ENCODE measurements around the gene CORO2A. TPM values are rescaled to one million over a fixed set of nuclear protein-coding genes. Genes with fewer than 3 reads are reported as not detected.

The CORO2A gene
- total and polyA plus RNA-seq, 2 donors (not counting 3 experiments of a cell fraction or from before 2014, with no cell fraction given): 0.35 to 0.53 TPM

DNA sequence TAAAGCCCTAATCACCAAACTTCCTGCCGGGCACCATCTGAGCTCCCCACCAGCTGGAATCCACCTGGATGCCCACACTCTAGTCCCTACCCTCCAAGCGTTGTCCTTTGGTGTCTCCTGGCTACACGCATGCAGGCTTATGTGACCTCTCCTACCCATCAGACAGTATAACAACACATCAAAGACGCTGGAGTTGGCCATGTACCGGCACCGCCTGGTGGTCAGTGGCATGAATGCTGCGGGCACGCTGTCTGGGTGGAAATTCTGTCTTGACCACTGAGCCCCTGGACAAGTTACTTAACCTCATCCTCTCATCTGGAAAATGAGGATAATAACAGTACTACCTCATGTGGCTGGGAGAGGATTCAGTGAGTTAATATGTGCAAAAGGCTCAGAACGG is 23.4 kb upstream of the CORO2A start:
- Histone ChIP-seq H3K9ac (replicated peaks; ENCODE audit: extremely low read depth, insufficient read depth, low read length) (no peak overlapping the region), H4K20me1 (replicated peaks; ENCODE audit: control insufficient read depth, extremely low read depth, insufficient read depth, low read length) (no peaks in the 10 kb centered on the region), H3K27me3 (ENCODE audit: control insufficient read depth in 2 of 2, insufficient read depth in 2 of 2, low read length in 2 of 2) (no peaks in the 10 kb centered on the region), H3K4me1 (ENCODE audit: control insufficient read depth, extremely low read depth, insufficient read depth, low read length) (no peaks in the 10 kb centered on the region), H3K9me3 (replicated peaks; ENCODE audit: control insufficient read depth, insufficient read depth, low read length) (no peaks in the 10 kb centered on the region), H3K4me2 (ENCODE audit: insufficient read depth, low read length) (no peak overlapping the region), H3K4me3 (replicated peaks in 1 of 3; ENCODE audit: insufficient read depth in 1 of 3, low read depth in 1 of 3, low read length in 3 of 3) (no peak overlapping the region), H3K9me1 (replicated peaks; ENCODE audit: control insufficient read depth, extremely low read depth, insufficient read depth, low read length) (no peaks in the 10 kb centered on the region), H3K36me3 (ENCODE audit: control insufficient read depth in 2 of 2, extremely low read depth in 1 of 2, insufficient read depth in 2 of 2, low read length in 2 of 2) (no peaks in the 10 kb centered on the region), H2AFZ (ENCODE audit: low read depth, low read length) (no peak overlapping the region), H3K79me2 (ENCODE audit: control insufficient read depth, insufficient read depth, low read length) (no peaks in the 10 kb centered on the region), H3K27ac (ENCODE audit: insufficient read depth, low read depth, low read length) (no peak overlapping the region)
- no TSS peak for BruUV-seq (replicated peaks)
- no peak for TF ChIP-seq EZH2 (IDR thresholded peaks at IDR 0.05; ENCODE audit: borderline replicate concordance, low read depth, low read length, severe bottlenecking)
- TF ChIP-seq, protein P1, sequence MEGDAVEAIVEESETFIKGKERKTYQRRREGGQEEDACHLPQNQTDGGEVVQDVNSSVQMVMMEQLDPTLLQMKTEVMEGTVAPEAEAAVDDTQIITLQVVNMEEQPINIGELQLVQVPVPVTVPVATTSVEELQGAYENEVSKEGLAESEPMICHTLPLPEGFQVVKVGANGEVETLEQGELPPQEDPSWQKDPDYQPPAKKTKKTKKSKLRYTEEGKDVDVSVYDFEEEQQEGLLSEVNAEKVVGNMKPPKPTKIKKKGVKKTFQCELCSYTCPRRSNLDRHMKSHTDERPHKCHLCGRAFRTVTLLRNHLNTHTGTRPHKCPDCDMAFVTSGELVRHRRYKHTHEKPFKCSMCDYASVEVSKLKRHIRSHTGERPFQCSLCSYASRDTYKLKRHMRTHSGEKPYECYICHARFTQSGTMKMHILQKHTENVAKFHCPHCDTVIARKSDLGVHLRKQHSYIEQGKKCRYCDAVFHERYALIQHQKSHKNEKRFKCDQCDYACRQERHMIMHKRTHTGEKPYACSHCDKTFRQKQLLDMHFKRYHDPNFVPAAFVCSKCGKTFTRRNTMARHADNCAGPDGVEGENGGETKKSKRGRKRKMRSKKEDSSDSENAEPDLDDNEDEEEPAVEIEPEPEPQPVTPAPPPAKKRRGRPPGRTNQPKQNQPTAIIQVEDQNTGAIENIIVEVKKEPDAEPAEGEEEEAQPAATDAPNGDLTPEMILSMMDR (IDR thresholded peaks at IDR 0.05; ENCODE audit: extremely low read depth in 1 of 2, insufficient read depth in 1 of 2, low read depth in 1 of 2, low read length in 2 of 2): peak; percentile 44 to 50
- intact Hi-C loops (cut with micrococcal nuclease) (no loop called here), dilution Hi-C loops (cut with MboI; ENCODE audit: extremely low pct_ligation_motif_present, low sequenced_read_pairs) (no loop called here)
- ChIA-PET CTCF (interaction anchor here (2.4 kb wide), 1 partner anchor 11 kb away, joined by 6 read pairs; no protein-coding TSS in a partner anchor), POLR2A (no interaction called here)
- FAIRE-seq (no peak), DNase-seq (ENCODE audit: low read depth, low spot score) (peak; percentile 12)

DNA sequence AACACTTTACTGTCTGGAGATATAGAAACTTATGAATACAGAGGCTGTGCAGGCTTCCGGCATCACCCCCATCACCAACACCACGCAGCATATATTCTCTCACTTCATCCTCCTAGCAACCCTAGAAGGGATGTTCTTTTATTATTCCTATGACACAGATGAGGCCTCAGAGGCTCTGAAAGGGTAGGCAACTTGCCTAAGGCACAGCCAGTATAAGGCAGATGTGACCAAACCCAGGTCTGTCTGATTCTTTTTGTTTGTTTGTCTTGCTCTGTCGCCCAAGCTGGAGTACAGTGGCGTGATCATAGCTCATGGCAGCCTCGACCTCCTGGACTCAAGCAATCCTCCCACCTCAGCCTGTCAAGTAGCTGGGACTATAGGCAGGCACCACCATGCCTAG is 22.8 kb upstream of the CORO2A start:
- Histone ChIP-seq H3K79me2 (ENCODE audit: control insufficient read depth, insufficient read depth, low read length) (no peaks in the 10 kb centered on the region), H3K36me3 (ENCODE audit: control insufficient read depth in 2 of 2, extremely low read depth in 1 of 2, insufficient read depth in 2 of 2, low read length in 2 of 2) (no peaks in the 10 kb centered on the region), H3K9me1 (replicated peaks; ENCODE audit: control insufficient read depth, extremely low read depth, insufficient read depth, low read length) (no peaks in the 10 kb centered on the region), H3K9me3 (replicated peaks; ENCODE audit: control insufficient read depth, insufficient read depth, low read length) (no peaks in the 10 kb centered on the region), H3K27me3 (ENCODE audit: control insufficient read depth in 2 of 2, insufficient read depth in 2 of 2, low read length in 2 of 2) (no peaks in the 10 kb centered on the region), H4K20me1 (replicated peaks; ENCODE audit: control insufficient read depth, extremely low read depth, insufficient read depth, low read length) (no peaks in the 10 kb centered on the region), H3K4me3 (replicated peaks in 1 of 3; ENCODE audit: insufficient read depth in 1 of 3, low read depth in 1 of 3, low read length in 3 of 3) (no peak overlapping the region), H3K27ac (ENCODE audit: insufficient read depth, low read depth, low read length) (no peak overlapping the region), H3K4me1 (ENCODE audit: control insufficient read depth, extremely low read depth, insufficient read depth, low read length) (no peaks in the 10 kb centered on the region), H2AFZ (ENCODE audit: low read depth, low read length) (no peak overlapping the region), H3K4me2 (ENCODE audit: insufficient read depth, low read length) (no peak overlapping the region), H3K9ac (replicated peaks; ENCODE audit: extremely low read depth, insufficient read depth, low read length) (no peak overlapping the region)
- POLR2A ChIA-PET: no interaction called here
- intact Hi-C loops (cut with micrococcal nuclease): no loop called here
- DNase-seq (ENCODE audit: low read depth, low spot score) (no peak), FAIRE-seq (no peak)
- no peak for TF ChIP-seq MYC (IDR thresholded peaks at IDR 0.05; ENCODE audit: low read depth, low read length)
- no peak for TF ChIP-seq POLR2A (IDR thresholded peaks at IDR 0.05; ENCODE audit: low read depth, low read length)
- no peak for TF ChIP-seq POLR2AphosphoS5 (IDR thresholded peaks at IDR 0.05; ENCODE audit: insufficient read depth, low read depth, low read length)
- TF ChIP-seq EZH2 (IDR thresholded peaks at IDR 0.05; ENCODE audit: borderline replicate concordance, low read depth, low read length, severe bottlenecking): no peak
- TF ChIP-seq, protein P1 (IDR thresholded peaks at IDR 0.05; ENCODE audit: extremely low read depth in 1 of 2, insufficient read depth in 1 of 2, low read depth in 1 of 2, low read length in 2 of 2): no peak
- TF ChIP-seq GATA2 (IDR thresholded peaks at IDR 0.05; ENCODE audit: insufficient read depth, insufficient read length, low read depth, low read length): no peak
- no peak for TF ChIP-seq JUN (IDR thresholded peaks at IDR 0.05; ENCODE audit: borderline replicate concordance, insufficient read depth, insufficient read length, low read depth)
- TF ChIP-seq FOS (IDR thresholded peaks at IDR 0.05; ENCODE audit: borderline replicate concordance, insufficient read depth, low read length): no peak
- no peak for TF ChIP-seq MAX (IDR thresholded peaks at IDR 0.05; ENCODE audit: insufficient read depth, insufficient read length)
- no TSS peak for BruUV-seq (replicated peaks)
- CTCF ChIA-PET: interaction anchor here (2.4 kb wide), 1 partner anchor 10 kb away, joined by 6 read pairs; no protein-coding TSS in a partner anchor
- dilution Hi-C loops (cut with MboI; ENCODE audit: extremely low pct_ligation_motif_present, low sequenced_read_pairs): no loop called here
